ENCODE results near the gene SHC2. TPM values are rescaled to one million over a fixed set of nuclear protein-coding genes. Genes with fewer than 3 reads are reported as not detected.
A peak's percentile ranks its signal among the peaks of the same experiment; 100 is the strongest.

Gene SHC2
- total RNA-seq, 1 experiment from 2014 or later, result 1.1 TPM

DNA sequence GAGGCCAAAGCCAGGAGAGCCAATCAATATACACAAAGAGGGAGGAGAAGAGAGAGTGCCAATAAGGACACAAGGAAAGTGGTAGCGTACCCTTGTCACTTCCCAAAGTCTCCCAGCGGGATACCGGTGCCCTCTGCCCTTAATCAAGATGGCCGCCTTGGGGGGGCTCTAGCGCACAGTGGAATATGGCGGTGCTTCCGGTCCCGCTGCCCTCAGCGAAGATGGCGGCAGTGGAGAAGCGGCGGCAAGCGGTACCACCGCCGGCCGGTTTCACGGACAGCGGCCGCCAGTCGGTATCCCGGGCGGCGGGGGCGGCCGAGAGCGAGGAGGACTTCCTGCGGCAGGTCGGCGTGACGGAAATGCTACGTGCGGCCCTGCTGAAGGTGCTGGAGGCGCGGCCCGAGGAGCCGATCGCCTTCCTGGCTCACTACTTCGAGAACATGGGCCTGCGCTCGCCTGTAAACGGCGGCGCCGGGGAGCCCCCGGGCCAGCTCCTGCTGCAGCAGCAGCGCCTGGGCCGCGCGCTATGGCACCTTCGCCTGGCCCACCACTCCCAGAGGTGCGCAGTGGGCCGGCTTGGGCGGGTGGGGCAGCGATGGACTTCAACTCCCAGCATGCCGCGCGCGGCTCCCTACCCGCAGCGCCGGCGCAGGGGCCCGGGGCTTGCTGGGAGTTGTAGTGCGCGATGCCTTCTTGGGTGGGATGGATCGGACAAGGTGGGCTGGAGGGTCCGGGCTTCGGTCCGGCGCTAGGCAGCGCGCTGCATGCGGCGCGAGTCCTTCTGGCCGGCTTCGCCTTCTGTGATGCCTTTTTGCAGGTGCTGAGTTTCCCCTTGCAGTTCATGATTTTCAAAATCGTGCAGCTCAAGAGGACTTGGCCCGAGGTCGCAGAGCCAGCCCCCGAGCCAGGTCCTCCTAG lies 46.7 kb upstream of the SHC2 start, which contains the start of gene TPGS1:
TPGS1 (plus strand) TSS at position 212 of the 918 bp plus-strand sequence; CDS start at position 222, 10 bp downstream.
- intact Hi-C loops (cut with micrococcal nuclease; ENCODE audit: unreplicated experiment), result no loop called here
- H3K9me3 ChIP-seq (ENCODE audit: low read depth, low read length, poor library complexity, severe bottlenecking), result no peaks in the 10 kb centered on the region
- peak within 1 kb of the TSS; percentile 96 for H3K27ac ChIP-seq (ENCODE audit: low read depth, low read length, poor library complexity, severe bottlenecking)
- CTCF ChIA-PET, result interaction anchor here (1.0 to 1.3 kb wide), 6 partner anchors 12 to 165 kb away, joined by 3 to 16 read pairs (median 10); partner anchors contain the start of genes CDC34 and MADCAM1
- H3K36me3 ChIP-seq (ENCODE audit: insufficient read depth, low read length, poor library complexity, severe bottlenecking), result no peaks in the 10 kb centered on the region
- BruUV-seq (replicated peaks), result no TSS peak
- H3K4me3 ChIP-seq (ENCODE audit: low read depth, low read length, poor library complexity, severe bottlenecking), result peak within 1 kb of the TSS; percentile 82
- DNase-seq (ENCODE audit: low spot score), result peak; percentile 100
- H3K4me1 ChIP-seq (ENCODE audit: insufficient read depth, low read length, poor library complexity, severe bottlenecking), result peaks cover 25% of the 10 kb centered on the region
- H3K27me3 ChIP-seq (replicated peaks; ENCODE audit: insufficient read depth, low read depth, low read length, poor library complexity), result no peaks in the 10 kb centered on the region
- POLR2A ChIA-PET (ENCODE audit: low non-redundant PET), result no interaction called here
- no peak for TF ChIP-seq EZH2 (IDR thresholded peaks at IDR 0.05; ENCODE audit: borderline replicate concordance, low read depth, low read length, poor library complexity, severe bottlenecking)
- TF ChIP-seq, protein P1, sequence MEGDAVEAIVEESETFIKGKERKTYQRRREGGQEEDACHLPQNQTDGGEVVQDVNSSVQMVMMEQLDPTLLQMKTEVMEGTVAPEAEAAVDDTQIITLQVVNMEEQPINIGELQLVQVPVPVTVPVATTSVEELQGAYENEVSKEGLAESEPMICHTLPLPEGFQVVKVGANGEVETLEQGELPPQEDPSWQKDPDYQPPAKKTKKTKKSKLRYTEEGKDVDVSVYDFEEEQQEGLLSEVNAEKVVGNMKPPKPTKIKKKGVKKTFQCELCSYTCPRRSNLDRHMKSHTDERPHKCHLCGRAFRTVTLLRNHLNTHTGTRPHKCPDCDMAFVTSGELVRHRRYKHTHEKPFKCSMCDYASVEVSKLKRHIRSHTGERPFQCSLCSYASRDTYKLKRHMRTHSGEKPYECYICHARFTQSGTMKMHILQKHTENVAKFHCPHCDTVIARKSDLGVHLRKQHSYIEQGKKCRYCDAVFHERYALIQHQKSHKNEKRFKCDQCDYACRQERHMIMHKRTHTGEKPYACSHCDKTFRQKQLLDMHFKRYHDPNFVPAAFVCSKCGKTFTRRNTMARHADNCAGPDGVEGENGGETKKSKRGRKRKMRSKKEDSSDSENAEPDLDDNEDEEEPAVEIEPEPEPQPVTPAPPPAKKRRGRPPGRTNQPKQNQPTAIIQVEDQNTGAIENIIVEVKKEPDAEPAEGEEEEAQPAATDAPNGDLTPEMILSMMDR (conservative IDR thresholded peaks at IDR 0.05; ENCODE audit: low read depth, low read length), result no peak

DNA sequence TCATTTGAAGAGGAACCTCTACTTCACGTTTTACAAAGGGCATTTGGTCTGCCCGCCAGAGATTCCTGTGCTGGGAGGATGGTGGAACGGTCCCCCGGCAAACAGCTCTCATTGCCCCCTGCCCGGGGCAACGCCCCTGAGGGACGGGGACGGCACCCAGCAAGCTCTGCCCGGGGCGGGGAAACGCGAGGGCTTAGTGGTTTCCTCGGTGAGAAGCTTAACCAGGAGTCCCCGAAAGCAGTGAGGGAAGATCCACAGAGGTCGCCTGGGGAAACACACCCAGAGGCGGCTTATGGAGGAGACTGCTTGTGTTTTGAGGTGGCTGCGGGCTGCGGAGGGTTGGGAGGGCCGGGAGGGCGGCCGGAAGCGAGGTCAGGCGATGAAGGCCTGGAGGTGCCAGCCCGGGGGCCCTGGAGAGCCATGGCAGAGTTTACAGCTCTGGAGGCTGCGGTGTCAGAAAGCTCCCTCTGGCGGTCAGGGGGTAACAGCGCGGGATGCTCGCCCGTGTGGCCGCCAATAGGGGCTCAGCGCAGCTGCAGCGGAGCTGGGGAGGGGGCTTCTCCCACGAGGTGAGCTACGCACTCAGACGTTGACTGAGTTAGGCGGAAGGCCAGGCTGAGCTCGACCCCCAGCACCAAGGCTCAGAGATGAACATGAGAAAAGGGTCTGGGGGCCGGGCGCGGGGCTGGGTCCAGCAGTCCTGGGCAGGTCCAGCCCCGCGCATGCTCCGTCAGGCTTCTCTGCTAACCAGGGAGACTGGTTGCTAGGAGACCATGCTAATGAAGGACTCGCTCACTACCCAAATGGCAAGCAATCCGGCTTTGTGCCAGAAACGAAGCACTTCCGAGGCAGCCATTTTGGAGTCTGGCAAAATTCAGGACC lies 45.8 kb upstream of the SHC2 start:
- ChIA-PET POLR2A (ENCODE audit: low non-redundant PET) (no interaction called here), CTCF (interaction anchor here (0.7 to 1.3 kb wide), 8 partner anchors 11 to 164 kb away, joined by 3 to 16 read pairs (median 10); partner anchors contain the start of genes CDC34 and MADCAM1)

DNA sequence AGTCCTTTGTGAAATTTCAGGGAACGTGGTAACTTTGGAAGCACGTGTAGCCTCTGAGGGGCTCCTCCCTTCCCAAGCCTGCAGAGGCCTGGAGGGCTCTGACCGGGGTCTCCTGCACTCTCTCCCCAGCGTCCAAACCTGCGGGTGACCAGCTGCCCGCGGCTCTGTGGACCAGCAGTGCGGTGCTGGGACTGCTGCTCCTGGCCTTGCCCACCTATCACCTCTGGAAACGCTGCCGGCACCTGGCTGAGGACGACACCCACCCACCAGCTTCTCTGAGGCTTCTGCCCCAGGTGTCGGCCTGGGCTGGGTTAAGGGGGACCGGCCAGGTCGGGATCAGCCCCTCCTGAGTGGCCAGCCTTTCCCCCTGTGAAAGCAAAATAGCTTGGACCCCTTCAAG lies 43.8 kb upstream of the SHC2 start:
- no peak for TF ChIP-seq EZH2 (IDR thresholded peaks at IDR 0.05; ENCODE audit: borderline replicate concordance, low read depth, low read length, poor library complexity, severe bottlenecking)
- TF ChIP-seq, protein P1 (conservative IDR thresholded peaks at IDR 0.05; ENCODE audit: low read depth, low read length), result no peak
- intact Hi-C loops (cut with micrococcal nuclease; ENCODE audit: unreplicated experiment), result no loop called here
- Histone ChIP-seq H3K4me3 (ENCODE audit: low read depth, low read length, poor library complexity, severe bottlenecking) (no peak overlapping the region), H3K36me3 (ENCODE audit: insufficient read depth, low read length, poor library complexity, severe bottlenecking) (no peaks in the 10 kb centered on the region), H3K4me1 (ENCODE audit: insufficient read depth, low read length, poor library complexity, severe bottlenecking) (peaks cover 15% of the 10 kb centered on the region), H3K27me3 (replicated peaks; ENCODE audit: insufficient read depth, low read depth, low read length, poor library complexity) (no peaks in the 10 kb centered on the region), H3K27ac (ENCODE audit: low read depth, low read length, poor library complexity, severe bottlenecking) (no peak overlapping the region), H3K9me3 (ENCODE audit: low read depth, low read length, poor library complexity, severe bottlenecking) (no peaks in the 10 kb centered on the region)
- POLR2A ChIA-PET (ENCODE audit: low non-redundant PET), result no interaction called here
- DNase-seq (ENCODE audit: low spot score), result no peak
- BruUV-seq (replicated peaks), result no TSS peak
- CTCF ChIA-PET, result no interaction called here

More for the DNA sequence above, 45.8 kb upstream of the SHC2 start:
- Histone ChIP-seq H3K4me1 (ENCODE audit: insufficient read depth, low read length, poor library complexity, severe bottlenecking) (peaks cover 25% of the 10 kb centered on the region), H3K36me3 (ENCODE audit: insufficient read depth, low read length, poor library complexity, severe bottlenecking) (no peaks in the 10 kb centered on the region), H3K4me3 (ENCODE audit: low read depth, low read length, poor library complexity, severe bottlenecking) (peak overlapping the region; percentile 82), H3K27me3 (replicated peaks; ENCODE audit: insufficient read depth, low read depth, low read length, poor library complexity) (no peaks in the 10 kb centered on the region), H3K27ac (ENCODE audit: low read depth, low read length, poor library complexity, severe bottlenecking) (peak overlapping the region; percentile 96), H3K9me3 (ENCODE audit: low read depth, low read length, poor library complexity, severe bottlenecking) (no peaks in the 10 kb centered on the region)
- intact Hi-C loops (cut with micrococcal nuclease; ENCODE audit: unreplicated experiment), result no loop called here
- no TSS peak for BruUV-seq (replicated peaks)
- TF ChIP-seq, protein P1 (conservative IDR thresholded peaks at IDR 0.05; ENCODE audit: low read depth, low read length), result peak; percentile 99
- no peak for TF ChIP-seq EZH2 (IDR thresholded peaks at IDR 0.05; ENCODE audit: borderline replicate concordance, low read depth, low read length, poor library complexity, severe bottlenecking)
- peak; percentile 93 for DNase-seq (ENCODE audit: low spot score)
